ENCODE measurements around the gene DDX6.
A peak's percentile ranks its signal among the peaks of the same experiment; 100 is the strongest.
"Not testable (repeated sequence)": the region's sequence is repeated elsewhere in the genome, so short reads cannot be mapped to it uniquely, and the experiment has no call there.

DDX6 gene, protein sequence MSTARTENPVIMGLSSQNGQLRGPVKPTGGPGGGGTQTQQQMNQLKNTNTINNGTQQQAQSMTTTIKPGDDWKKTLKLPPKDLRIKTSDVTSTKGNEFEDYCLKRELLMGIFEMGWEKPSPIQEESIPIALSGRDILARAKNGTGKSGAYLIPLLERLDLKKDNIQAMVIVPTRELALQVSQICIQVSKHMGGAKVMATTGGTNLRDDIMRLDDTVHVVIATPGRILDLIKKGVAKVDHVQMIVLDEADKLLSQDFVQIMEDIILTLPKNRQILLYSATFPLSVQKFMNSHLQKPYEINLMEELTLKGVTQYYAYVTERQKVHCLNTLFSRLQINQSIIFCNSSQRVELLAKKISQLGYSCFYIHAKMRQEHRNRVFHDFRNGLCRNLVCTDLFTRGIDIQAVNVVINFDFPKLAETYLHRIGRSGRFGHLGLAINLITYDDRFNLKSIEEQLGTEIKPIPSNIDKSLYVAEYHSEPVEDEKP

DNA sequence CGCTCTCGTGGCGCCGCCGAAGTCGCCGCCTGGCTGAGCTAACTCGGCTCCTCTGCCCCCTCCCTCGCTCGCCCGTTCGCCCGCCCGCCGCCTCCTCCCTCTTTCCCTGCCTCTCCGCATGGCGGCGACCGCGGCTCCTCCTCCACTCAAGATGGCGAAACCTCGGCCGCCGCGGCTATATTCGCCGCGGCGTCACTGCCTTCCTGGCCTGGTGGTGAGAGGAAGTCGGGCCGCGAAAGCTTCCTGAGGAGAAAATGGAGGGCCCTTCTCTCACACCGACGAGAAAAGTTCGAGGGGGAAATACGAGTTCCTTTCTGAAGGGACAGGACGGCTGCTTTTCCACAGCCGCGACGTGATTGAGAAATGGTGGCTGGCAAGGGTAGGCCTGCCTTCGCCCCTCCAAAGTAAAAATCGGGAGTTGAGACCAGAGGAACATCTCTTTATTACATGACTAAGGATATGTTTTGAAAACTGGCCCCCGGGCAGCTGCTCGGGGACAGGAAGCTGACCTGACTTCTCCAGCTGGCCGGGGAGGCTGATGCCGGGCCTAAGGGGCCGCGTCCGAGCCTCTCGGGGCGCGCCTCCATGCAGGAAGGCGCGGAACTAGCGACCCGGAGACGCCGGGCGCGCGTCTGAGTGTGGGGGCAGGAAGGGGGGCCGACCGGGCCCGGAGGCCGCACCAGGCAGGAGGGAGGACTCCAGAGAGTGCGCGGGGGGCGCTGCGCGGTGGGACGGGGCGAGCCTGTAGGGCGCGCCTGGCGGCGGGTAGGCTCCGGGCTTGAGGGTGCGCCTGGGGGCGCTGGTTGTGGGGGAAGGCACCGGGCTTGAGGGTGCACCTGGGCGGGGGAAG is at the start of gene DDX6:
DDX6 (minus strand) TSS at position 54 of the 850 bp plus-strand sequence. CDS start 4,913 bp downstream, outside the sequence.
- peak; percentile 89 for DNase-seq

DNA sequence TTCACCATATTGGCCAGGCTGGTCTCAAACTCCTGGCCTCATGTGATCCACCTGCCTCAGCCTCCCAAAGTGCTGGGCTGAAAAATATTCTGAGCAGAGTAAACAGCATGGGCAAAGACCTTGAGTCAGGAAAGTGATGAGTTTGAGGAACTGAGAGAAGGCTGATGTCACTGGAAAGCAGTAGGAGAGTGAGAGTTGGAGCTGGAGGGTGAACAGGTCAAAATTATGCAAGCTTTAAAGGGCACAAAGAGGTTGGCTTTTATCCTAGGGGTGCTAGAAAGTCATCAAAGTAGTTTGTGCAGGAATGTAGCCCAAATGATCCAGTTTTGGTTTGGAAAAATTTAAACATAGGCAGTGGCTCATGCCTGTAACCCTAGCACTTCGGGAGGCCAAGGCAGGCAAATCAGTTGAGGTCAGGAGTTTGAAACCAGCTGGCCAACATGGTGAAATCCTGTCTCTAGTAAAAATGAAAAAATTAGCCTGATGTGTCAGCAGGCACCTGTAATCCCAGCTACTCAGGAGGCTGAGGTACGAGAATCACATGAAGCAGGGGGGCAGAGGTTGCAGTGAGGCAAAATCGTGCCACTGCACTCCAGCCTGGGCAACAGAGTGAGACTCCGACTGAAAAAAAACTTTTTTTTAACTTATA is 48.1 kb upstream of the DDX6 start:
- DNase-seq = no peak

DNA sequence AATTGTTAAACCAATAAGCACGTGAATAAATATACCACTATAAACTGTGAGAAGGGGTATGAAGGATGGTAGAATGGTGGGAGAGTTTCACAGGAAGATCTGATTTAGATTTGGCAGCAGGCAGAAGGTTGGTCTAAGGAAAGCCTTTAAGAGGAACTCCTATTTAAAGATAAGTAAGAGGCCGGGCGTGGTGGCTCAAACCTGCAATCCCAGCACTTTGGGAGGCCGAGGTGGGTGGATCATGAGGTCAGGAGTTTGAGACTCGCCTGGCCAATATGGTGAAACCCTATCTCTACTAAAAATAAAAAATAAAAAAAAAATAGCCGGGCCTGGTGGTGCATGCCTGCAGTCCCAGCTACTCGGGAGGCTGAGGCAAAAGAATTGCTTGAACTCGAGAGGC is 46.9 kb upstream of the DDX6 start:
- DNase-seq = no peak

DNA sequence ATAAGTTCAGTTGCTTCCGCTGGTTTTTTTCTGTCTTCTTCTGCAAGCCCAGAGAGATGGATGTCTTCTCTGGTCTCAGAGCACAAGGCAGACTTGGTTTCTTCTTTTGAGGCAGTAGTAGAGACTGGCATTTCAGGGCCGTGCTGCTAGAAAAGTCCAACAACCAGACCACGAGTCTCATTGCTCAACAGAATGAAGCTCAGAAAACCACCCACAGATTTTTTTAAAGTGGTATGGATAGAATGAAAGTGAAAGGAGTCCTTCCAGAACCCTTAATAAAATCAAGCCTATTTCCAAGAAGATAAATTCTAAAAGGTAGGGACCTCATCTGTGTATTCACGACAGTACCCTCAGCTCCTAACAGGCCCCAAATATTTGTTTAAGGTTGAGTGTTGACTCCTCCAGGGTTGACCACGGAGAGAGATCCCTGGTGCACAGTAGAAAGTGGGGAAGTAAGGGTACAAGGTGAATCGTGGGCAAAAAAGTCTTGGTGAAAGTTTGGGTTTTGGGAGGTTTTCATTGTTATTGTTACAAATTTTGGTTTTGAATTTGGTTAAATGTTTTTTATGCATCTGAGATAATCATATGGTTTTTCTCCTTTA is 43.6 kb upstream of the DDX6 start:
- DNase-seq = no peak

DNA sequence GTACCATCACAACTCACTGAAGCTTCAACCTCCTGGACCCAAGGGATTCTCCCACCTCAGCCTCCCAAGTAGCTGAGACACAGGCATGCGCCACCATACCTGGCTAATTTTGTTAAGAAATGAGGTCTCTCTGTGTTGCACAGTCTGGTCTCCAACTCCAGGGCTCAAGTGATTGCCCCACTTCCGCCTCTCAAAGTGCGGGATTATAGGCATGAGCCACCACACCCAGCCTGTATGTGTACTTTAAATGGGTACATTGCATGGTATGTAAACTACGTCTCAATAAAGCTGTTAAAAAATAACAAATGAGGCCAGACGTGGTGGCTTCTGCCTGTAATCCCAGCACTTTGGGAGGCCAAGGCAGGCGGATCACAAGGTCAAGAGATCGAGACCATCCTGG is 36.2 kb upstream of the DDX6 start:
- no peak for DNase-seq

DNA sequence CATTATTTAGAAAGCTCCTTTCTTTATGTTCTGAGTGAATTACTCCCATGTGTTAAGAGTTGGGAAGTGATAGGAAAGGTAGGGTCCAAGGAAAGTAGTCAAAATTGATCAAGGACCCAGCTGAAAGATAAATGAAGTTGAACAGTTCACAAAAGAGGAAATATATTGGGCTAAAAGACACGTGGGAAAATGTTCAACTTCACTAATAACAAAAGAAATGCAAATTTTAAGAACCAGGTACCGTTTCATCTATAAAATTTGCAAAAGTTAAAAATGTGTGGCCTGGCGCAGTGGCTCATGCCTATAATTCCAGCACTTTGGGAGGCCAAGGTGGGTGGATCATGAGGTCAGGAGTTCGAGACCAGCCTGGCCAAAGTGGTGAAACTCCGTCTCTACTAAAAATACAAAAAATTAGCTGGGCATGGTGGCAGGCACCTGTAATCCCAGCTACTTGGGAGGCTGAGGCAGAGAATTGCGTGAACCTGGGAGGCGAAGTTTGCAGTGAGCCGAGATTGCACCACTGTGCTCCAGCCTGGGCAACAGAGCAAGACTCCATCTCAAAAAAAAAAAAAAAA is 32.1 kb upstream of the DDX6 start:
- not testable (repeated sequence) for DNase-seq

DNA sequence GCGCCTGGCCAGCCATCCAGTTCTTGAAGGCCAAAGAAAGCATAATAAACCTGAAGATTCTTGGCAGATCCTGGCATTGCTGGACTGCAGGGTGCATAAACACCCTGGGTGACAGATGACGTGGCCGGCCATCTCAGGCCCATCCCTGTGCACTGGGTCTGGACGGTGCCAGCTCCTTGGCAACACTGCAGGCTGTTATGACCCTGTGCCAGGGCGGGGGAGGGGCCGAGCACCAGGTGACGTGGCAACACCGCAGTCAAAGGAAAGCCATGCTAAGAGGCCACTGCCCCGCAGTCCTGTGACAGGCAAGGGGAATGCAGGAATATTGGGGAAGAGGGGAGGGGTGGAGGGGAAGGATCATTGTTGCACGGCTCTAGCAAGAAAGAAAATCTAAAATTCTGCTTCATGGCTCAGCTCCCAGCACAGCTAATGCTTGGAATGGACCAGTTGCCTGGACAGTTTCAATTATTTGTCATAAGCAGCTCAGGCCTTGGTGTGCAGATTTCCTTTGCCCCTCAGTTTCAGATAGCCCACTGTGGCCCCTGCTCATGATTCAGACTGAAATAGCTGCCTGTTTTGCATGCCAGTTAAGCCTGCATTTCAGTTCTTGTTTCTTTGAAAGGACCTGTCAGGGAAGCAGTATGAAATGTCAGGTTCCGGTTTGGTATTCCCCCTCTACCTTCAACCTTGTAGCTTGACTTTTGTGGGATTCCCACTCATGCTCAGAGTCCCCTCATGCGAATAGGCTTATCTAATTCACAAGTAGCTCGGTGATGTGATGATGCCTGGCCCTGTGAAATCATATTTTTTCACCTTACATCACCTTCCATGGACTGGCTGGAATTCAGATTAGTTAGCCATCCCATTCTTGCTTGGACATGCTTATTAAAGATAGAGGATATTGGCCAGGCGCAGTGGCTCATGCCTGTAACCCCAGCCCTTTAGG is 29.7 kb upstream of the DDX6 start:
- DNase-seq = no peak

DNA sequence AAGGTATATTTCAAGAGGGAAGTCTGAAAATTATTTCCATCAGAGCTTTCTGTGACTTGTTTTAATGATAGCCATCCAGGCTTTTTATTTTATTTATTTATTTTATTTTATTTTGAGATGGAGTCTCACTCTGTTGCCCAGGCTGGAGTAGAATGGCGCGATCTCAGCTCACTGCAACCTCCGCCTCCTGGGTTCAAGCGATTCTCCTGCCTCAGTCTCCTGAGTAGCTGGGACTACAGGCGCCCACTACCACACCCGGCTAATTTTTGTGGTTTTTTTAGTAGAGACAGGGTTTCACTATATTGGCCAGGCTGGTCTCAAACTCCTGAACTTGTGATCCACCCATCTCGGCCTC is 29.0 kb upstream of the DDX6 start:
- DNase-seq = not testable (repeated sequence)

DNA sequence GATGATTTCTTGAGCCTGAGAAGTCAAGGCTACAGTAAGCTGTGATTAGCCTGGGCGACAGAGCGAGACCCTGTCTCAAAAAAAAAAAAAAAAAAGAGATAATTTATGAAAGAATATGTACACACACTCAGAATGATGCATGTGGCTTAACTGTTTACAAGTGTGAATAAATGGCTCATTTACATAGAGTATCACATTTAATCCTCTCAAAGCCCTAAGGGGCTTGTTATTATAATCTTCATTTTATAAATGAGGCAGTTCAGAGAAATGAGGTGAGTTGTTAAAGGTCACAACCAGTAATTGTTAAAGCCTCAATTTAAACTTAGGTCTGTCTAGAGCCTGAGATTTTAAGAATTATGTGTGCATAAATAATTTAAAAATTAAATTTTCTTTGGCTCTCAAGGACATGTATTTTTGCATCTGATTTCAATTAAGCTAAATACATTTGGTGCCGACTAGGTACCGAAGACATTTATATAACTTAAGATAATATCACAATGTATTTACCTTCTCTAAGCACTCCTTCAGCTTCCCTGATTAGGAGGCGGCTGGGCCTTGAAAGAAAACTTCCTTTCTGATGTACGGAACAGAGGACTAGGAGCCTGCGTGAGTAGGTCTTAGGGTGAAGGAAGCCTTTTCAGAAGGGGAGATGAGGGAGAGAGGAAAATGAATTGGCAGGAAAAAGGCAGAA is 28.5 kb upstream of the DDX6 start:
- no peak for DNase-seq

DNA sequence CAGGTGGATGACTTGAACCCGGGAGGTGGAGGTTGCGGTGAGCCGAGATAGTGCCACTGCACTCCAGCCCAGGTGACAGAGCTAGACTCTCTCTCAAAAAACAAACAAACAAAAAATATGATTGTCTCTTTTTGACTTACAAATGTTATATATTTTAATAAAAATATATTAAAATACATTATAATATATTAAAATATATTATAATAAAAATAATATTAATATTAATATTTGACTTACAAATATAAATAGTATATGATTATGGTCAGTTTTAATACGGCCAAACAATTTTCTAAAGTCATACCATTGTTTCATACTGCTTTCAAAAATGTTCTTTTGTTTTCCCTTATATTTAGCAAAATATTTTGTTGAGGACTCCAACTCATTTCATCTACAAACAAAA is 27.2 kb upstream of the DDX6 start:
- no peak for DNase-seq

DNA sequence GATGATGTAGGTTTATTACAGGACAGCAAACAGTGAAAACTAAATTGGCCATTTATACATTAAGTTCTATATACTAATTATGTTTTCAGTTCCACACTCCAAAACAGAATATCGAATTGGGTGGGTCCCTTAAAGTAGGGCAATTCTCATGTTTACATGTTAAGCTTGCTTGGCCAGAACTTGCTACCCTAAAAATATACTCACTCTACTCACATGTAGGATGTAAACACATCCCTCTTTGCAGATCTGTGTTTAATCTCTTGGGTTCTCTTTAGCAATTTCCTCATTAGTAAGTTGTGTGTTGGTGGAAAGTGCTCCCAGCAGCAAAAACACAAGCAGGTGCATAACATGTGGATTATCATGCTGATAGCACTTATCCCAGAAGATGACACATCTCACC is 22.6 kb upstream of the DDX6 start:
- no peak for DNase-seq

DNA sequence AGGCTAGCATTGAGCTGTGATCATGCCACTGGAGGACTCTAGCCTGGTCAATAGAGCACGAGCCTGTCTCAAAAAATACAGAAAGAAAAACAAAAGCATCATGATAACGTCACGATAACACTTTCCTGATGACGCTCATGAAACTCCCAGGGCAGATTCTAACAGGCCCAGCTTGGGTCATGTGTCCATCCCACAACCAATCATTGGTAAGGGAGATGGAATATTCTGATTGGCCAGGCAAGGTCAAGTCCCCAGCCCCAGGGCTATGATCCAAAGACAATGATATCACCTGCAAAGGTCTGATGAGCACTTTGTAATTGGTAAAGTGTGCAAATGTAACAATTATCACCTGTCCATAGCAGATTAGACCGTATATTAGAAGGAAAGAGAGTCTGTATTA is 21.5 kb upstream of the DDX6 start:
- no peak for DNase-seq

DNA sequence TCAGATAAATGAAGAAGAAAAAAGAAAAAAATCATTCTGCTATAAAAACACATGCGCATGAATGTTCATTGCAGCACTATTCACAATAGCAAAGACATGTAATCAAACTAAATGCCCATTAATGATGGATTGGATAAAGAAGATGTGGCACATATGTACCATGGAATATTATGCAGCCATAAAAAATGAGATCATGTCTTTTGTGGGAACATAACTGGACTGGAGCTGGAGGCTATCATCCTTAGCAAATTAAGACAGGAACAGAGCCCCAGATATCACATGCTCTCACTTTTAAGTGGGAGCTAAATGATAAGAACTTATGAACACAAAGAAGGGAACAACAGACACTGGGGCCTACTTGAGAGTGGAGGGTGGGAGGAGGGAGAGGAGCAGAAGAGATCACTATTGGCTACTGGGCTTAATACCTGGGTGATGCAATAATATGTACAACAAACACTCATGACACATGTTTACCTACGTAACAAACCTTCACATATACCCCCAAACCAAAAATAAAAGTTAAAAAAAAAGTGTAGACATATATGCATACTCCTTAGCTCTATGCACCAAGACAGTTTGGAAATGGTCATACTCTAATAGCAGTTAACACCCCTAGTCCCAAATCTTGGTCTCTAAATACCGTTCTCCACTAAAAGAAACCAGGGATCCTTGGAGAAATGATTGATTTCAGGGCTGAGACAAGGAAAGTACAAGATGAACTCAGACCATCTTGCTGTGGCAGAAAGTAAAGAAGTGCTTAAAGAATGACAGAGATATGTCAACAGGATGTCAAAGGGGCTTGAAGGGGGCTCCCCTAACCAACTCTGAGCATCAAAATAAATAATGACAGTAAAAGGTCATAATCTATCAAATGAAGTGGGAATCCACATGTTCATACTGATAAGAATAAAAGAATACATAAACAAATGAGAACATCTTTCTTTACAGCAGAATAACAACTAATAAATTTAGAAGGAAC is 17.1 kb upstream of the DDX6 start:
- DNase-seq = no peak

DNA sequence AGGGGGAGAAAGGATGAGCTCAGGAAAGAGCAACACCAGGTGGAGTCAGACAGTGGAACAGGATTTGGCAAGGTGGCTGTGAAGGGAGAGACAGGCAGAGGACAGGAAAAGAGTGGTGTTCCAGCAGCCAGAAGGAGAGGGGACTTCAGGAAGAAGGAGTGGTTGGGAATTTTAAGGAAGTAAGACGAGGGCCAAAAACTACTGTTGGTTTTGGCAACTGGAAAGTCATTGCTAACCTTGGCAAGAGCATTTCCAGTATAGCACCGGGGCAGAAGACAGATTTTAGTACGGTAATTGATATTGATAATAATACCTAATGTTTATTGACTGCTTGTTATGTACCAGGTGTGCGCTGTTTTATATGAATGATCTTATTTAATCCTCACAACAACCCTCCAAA is 15.4 kb upstream of the DDX6 start:
- DNase-seq = no peak

DNA sequence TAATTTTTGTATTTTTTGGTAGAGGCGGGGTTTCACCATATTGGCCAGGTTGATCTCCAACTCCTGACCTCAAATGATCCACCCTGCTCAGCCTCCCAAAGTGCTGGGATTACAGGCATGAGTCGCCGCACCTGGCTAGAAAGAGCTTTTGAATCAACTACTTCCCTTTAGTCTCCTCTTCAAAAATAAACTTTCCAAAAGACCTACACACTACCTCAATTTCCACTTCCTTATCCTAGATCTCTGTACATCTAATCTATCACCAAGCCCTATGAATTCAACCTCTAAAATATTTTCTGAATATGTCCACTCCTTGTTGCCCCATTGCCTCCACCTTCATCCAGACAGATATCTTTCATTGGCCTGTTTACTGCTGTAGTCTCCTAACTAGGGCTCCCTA is 13.1 kb upstream of the DDX6 start:
- DNase-seq = no peak

DNA sequence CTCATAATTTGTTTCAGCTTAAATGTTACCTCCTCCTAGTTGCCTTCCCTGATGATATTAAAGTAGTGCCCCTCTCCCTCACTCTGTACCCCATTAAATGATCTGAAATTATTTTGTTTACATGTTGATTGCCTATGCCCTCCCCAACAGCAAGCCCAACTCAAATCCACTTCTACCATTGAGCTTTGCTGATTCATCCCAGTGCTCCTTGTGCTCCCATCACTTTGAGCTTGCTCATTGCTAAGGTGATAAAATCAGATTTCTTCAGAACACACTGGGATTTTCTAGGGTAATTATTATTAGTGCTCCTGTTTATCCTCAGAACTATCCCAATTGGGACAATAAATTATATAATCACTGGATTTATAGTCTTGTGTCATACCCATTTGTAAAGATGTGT is 8.4 kb upstream of the DDX6 start:
- no peak for DNase-seq

DNA sequence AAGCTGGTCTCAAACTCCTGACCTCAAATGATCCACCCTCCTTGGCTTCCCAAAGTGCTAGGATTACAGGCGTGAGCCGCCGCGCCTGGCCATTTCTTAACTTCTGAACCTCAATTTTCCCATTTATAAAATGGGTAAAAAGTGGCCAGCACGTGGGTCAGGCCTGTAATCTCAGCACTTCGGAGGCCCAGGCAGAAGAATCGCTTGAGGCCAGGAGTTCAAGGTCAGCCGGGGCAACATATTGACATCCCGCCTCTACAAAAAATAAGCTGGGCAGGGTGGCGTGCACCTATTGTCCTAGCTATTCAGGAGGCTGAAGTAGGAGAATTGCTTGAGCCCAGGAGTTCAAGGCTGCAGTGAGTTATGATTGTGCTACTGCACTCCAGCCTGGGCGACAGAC is 6.5 kb upstream of the DDX6 start:
- no peak for DNase-seq

DNA sequence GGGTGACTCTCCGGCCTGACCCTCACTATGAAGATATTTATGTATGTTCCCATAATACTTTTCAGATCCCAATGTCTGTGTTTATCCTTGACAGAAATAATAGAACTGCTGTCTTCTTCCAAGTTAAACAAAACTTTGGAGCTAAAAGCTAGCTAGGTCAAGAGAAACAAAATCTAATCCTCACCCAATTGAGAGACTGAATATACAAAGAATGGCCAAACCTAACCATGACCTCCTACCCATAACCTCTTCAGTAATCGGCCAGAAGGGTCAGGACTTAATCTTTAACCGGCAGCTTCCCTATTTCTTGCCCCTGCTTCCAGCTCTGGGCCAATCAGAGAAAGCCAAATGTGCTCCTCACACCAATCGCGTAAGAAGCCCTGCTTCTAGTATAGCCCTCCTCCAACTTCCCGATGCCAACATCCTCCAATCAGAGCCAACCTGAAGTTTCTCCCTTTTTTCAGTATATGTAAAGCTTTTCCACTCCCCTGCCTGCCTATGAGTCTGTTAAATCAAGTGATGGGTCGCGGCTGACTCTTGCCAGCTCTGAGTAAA is 1.7 kb upstream of the DDX6 start:
- DNase-seq = peak; percentile 57

DNA sequence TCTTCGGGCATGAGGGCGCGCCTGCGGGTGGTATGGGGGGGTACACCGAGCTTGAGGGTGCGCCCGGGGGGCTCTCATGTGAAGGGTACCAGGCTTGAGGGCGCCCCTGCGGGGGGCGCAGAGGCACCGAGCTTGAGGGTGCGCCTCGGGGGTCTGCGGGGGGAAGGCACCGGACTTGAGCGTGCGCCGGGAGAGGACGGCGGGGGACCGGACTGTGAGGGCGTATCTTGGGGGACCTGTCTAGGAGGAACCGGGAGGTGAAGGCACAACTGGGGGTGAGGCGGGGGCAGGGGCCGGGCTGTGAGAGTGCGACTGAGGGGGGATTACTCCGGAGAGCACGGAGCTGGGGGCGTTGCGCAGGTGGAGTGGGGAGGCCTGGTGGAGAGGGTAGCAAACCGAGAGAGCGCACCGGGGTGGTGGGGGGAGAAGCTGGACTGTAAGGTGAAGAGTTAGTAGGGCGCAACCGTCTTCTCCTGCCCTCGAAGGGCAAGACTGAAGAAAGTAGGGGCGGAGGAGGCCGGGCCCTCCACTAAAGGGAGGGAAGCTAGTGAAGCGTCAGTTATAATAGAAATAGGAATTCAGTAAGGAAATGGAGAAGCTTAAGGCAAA is 1.1 kb upstream of the DDX6 start:
- DNase-seq = peak; percentile 40
